GM18519 (cell line): Measurements from ENCODE around the gene SP2.

Experiments used
- ATAC-seq: cut with Tn5 transposase; IDR thresholded peaks from one replicate; pipeline ENCODE4 v1.9.1; 2021; ENCODE audit warnings: mild to moderate bottlenecking, moderate library complexity; ENCODE audit not compliant: unreplicated experiment, low FRiP score

Gene SP2

DNA sequence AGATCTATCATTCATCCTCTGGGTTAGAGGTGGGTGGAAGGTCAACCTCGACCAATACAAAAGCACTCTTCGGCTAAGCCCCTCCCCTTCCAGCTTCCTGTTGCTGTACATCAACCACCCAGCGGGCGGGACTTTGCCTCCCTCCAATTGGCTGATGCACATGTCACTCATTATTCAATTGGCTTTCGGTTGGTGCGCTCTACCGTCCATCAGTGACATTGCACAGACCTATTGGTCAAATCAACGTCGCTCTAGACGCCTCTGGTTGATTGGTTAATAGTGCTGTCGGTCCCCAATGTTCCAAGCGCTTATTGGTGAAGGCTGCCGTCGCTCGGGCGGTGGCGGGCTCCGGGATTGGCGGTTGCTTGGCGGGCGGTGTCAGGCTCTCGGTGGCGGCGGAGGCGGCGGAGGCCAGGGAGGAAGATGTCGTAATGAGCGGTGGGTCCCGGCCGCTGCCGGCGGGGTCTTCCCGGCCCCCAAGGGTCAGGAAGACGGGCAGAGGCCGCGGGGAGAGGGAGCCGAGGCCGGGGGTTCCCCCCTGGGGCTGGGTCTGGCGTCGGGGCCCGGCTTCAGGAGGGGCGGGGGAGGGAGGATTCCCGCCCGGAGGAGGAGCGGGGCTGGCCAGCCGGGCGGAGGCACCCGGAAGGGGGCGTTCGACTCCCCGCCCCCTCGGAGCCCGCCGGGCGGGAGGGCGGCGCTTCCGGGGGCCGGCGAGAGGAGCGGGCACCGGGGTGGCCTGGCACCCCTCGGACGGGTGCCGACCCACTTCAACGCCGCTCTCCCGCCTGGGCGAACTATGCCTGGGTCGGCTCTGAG lies at the start of gene SP2:
Gene SP2, plus strand, starts transcription at position 381 of the 816 bp plus-strand sequence. Its CDS starts 51 bp downstream, at position 432.
- peak; percentile 90 for ATAC-seq

DNA sequence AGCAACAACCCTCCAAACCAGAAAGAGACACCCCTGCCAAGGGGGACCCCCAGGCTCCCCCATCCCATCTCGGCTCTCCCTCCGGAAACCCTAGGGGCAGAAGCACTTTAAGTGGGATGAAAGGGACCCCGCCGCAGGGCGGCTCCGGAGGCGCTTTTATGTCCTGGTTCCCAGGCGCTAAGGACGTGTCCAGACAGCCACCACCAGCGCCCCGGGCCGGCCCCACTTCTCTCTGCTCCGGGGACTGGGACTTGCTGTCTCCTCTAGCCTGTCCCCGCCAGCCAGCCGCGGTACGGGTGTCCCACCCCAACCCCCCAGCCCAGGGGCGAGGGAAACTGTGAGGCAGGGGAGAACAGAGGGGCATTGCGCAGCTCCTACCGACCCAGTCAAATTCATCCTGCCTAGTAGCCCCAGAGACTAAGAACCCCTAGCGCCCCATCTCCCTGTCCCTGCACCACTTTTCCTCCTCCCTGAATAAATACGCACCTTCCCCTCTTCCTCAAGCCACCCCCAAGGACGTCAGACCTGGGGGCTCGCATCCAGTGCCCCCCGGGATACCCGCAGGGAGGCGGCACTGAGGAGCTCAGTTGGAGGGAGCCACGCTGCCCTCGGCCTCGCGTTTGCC lies 49.2 kb upstream of the SP2 start:
- ATAC-seq = no peak

DNA sequence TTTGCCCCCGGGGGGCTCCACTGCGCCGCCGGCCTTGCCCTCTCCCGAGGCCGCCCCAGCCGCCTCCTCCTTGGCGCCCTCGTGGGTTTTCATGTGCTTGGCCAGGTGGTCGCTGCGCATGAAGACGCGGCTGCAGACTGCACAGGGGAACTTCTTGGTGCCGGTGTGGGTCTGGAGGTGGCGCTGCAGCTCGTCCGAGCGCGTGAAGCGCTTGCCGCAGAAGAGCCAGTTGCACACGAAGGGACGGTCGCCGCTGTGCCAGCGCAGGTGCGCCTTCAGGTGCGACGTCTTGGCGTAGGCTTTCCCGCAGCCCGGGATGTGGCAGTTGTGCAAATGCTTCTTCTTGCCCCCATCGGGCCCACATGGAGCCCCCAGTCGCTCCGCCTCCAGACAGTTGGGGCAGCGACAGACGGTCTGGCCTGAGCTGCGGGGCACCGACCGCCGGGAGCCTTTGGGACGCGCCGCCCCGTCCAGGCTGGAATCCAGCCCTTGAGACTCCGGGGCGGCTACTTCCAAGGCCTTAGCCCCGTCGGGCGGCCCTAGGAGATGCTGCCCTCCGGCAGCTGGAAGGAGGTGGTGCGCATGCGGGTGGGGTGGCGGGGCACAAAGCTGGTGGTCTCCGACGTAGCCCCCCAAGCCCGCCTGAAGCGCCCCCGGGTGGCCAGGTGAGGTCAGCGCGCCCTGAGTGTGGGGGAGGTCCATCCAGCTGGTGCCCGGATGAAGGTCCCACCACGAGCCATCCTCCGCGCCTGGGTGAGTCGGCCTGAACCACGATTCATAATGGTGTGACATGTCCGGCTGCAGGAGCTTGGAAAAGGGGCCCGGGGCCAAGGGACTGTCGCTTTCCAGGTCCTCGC lies 48.5 kb upstream of the SP2 start:
- no peak for ATAC-seq

DNA sequence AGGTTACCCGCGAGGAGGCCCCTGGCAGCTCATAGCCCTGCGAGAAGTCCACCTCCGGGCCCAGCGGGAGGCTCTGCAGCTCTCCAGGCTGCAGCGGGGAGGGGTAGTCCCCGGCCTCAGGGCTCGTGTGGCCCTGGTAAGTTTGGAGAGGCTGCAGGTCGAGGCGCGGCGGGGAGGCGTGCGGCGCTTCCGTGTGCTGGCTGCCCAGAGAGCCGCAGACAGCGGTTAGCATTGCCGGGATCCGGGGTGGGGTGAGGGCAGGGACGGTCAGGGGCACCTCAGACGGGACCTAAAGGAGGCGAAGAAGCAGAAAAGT lies 47.9 kb upstream of the SP2 start:
- no peak for ATAC-seq

DNA sequence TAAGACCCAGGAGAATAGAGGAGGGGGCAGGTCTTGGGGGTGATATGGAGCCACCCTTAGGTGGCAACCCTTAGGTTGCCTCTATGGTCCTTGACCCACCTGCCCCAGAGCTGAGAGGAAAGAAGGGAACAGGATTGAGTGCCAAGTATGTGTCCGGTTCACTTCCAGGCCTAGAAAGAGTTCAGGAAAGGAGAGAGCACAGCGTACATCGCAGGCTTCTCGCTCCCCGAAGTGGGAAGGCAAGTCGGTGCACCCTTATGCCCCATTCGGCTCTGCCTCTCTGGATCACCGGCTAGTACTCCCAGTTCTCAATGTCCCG lies 45.7 kb upstream of the SP2 start:
- ATAC-seq = no peak

DNA sequence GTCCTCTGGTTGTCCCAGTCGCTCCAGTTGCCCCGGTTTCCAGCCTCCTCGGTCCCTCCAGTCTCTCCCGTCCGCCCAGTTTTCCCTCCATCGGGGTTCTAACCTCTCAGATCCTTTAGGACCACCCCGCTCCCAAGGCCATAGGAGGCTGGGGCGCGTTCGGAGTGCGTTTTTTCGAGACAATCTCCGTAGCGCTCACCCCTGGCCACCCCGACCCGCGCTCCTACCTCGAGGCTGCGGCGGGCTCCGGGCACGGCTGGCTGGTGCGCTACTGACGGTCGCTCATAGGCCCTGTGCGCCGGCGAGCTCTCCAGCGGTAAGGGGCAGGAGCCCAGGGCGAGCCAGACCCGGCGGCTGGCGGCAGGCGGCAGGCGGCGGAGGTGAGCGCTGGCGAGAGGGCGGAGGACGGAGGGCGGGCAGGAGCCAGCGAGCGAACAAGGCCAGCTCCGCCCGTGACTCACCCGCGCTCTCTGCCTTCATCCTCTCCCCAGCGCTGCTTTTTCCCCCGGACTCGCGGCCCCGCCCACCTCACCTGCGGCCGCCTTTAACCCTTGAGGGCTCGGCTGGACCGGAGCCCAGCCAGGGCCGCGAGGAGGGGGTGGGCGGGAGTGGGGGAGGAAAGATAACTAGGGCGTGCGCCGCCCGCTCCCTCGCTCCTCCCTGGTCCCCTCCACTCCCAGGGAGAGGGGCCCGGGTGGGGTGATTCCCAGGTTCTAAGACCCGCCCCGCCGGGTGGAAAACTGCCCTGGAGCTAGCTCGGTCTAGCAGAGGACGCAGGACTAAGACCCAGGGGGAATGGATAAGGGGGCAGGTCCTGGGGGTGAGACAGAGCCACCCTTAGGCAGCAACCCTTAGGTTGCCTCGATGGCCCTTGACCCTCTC lies 45.1 kb upstream of the SP2 start, which contains the start of gene SP6:
Gene SP6, minus strand, starts transcription at position 472 of the 882 bp plus-strand sequence. CDS start 2,734 bp downstream, outside the sequence.
- ATAC-seq = no peak

DNA sequence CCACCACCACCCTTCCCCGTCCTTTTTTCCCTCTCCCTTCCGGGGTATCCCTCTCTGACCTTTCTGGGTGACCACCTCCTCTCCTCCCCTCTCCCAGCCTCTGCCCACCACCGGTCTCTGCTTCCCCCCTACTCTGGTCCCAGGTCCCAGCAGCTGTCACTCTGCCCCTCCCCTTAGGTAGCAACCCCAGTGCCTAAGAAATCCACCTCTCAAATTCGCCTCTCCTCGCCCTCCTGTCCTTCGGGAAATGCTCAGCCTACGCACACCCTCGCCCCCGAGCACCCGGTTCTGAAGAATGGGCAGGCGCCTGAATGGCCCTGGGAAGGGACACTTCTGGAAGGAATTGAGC lies 44.3 kb upstream of the SP2 start:
- no peak for ATAC-seq

DNA sequence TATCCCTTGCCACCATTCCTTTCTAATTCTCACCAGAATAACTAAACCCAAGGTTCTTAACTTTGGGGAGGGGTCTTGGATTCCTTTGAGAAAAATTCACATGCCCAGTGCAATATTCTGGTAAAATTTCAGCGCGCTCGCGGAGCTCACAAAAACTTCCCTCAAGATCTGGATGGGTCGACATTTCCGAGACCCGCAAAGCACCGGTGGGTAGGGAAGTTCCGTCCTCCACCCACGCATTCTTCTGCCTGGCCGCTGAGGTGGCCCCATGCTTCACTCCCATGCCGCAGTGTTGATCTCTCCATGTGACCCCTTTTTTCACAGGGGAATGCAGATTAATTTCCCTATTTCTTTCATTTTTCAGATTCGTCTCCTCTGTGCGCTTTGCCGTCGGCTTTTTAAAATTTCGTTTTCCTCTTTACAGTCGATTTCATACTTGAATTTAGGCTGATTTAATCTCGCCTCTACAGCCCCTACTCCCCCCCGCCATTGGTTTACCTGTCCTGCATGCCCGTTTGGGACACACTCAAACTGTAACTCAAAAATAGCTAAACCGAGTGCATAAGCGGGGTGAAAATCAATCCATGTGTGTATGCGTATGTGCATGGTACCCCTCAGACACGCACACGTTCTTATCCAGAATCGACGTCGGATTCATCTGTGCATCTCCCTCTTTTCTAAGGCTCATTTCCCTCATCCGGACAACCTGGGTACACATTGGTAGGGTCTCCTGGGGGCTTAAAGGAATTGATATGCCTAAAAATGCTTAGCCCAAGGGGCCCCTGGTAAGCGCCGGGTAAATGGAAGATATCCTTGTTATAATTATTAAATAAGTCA lies 43.7 kb upstream of the SP2 start:
- no peak for ATAC-seq

DNA sequence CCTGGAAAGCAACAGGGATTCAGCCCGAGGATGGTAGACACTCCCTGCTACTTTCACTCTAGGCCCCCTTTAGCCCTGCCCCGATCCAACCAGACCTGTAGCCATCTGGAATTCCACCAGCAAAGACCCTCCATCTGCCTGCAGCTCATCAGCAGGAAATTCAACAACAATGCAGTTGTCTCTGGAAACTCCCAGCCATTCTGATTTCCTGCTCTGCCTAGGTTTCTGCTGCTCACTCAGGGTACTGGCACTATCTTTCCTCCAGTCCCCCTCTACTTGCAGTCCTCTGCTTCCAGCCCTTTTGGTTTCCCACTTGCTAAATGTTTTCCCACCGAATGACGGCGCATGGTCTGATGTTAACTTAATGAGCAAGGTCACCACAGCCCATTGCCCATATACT lies 42.4 kb upstream of the SP2 start:
- no peak for ATAC-seq

DNA sequence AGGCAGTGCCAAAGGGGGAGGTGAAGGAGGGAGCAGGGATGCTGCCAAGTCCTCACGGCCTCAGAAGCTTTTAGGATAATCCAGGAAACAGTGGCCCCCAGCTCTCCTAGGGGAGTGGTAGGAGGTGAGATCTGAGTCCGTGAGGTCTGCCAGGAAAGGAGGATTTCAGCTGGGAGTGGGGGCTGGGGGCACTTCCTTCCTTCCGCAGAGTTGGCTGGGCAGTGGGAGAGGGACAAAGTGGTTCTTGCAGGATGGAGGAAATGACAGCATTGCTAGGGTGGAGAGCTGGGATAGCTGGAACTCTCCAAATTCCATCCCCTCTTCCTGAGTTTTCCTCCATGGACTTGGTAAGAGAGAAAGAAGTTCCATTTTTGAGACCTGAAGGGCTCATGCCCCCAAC lies 40.3 kb upstream of the SP2 start:
- no peak for ATAC-seq

DNA sequence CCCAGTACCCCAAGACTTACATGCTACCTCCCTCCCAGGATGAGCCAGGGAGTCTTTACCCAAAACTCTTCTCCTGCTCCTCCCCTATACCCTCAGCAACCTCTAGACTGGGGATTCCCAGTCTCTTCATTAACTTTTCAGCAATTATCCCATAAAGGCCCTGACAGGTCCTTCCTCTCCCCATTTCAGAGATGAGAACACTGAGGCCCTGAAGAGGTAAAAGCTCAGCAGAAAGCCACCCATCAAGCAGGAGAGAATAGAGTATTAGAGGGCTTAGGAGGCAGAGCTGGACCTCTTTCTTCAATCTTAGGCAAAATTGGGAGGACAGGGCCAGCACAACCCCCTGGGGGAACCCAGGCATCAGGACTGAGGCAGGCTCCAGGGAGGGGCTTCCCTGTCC lies 39.2 kb upstream of the SP2 start:
- no peak for ATAC-seq

DNA sequence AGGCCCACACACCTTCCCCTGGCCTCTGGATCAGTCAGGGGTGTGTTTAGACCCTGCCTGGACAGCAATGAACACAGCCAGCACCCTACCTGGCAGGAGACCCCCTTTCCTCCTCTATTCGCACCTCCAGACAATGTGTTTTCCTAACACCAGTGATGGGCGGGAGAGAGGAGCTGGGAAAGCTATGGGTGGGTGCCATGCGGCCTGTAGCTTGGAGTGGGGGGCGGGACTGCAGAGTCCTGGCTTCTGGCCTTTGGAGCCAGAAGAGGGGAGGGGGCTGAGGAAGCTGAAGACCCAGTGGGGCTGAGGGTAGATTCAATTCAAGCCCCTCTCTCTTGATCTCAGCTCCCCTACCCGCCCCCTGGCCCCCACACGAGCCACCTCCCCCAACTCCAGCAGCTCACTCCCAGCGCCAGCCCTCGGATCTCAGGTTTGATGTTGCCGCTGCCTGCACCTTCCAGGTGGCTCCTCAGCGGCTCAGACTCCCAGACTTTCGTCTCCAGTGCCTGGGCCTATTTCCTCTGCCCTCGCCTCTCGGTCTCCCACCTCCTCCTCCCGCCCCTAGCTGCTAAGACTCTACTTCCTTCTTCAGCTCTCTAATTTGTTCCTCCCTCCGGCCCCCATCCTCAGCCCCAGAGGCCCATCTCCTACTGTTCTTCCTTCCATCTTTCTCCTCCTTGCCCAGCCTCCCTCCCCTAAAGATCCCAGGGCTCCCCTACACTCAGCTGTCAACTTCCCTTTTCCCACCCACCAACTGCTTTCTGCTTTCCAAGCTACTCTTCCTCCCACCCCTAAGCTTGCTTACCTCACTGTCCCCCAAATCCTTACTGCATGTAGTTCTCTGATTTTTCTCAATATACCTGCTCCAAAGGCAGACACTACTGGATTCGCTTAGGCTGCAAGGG lies 38.2 kb upstream of the SP2 start:
- no peak for ATAC-seq

DNA sequence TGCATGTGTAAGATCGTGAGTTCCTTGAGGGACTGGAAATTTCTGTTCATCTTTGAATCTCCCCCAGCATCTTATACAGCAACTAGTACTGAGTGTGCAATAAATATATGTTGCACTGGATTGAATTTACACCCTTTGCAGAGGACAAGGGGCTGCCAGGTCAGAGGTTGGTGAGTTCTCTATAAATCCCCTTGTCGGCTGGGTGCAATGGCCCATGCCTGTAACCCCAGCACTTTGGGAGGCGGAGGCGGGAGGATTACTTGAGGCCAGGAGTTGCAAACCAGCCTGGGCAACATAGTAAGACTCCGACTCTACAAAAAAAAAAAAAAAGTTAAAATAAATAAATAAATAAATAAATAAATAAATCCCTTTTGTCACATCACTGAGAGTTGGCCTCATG lies 35.6 kb upstream of the SP2 start:
- ATAC-seq = no peak

DNA sequence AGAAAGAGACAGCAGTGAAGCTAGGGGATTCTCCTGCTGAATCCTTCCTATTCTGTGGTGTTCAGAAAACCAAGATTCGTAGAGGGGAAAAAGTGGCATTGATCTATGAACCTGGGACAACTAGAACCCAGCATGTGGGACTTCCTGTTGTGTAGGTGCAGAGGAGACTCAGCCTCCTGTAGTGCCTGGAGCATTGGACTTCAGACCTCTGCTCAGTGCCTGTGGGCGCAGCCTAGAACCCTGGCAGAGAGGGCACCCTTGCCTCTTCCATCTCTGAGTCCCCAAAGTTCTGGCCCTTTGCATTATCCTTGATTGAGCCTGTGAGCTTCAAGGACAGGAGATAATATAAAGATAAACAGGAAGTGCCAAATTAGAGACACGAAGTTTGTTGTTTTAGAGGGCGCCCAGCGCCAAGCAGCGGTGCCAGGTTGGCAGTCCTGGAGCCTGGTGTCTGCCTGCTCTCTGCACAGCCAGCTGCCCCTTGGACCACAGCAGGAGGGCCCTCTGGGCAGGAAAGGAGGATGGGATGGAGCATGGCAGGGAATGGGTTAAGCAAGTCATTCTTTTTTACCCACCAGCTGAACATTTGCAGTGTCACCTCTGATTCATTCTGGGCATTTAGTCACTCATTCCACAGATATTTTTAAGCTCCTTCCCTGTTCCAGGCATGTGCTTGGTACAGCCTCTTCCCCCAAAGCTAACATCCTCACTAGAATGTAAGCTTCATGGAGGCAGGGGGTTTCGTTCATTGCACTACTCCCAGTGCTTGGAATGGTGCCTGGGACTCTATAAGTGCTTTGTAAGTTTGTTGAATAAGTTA lies 33.2 kb upstream of the SP2 start:
- no peak for ATAC-seq

DNA sequence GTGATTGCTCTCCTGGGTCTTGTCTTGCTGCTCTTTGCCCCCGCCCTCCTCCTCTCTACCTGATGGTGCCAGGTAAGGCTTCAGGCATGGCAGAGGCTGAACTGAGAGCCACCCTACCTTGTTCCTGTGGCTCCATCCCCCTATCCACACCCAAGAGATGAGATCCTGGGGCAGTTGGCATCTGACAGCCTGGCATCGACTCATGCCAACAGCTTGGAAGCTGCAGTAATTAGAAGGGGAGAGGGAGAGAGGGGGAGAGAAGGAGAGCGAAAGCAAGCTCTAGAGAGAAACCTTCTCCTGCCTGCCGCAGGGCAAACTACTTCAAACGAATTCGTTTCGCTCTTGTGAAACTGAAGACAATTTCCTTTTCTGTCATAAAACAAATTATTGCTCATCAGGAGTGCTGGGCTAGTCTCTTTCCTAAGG lies 31.2 kb upstream of the SP2 start:
- no peak for ATAC-seq

DNA sequence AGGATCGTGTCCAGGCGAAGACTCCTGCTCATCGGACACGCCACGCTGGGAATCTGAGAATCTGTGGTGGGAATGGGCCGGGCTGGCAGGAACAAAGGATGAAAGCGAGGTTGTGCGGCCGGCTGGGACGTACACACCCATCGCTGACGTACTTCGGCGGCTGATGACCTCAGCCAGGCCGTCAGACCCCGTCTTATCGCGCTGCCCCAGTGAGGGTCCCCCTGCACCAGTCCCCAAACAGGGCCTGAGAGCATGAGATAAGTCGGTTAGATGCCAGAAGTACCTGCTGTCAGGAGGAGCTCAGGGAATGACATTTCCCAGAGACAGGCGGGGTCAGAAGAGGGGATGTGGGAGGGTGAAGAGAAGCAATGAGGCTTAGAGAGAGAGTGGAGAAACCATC lies 29.1 kb upstream of the SP2 start:
- ATAC-seq = no peak

DNA sequence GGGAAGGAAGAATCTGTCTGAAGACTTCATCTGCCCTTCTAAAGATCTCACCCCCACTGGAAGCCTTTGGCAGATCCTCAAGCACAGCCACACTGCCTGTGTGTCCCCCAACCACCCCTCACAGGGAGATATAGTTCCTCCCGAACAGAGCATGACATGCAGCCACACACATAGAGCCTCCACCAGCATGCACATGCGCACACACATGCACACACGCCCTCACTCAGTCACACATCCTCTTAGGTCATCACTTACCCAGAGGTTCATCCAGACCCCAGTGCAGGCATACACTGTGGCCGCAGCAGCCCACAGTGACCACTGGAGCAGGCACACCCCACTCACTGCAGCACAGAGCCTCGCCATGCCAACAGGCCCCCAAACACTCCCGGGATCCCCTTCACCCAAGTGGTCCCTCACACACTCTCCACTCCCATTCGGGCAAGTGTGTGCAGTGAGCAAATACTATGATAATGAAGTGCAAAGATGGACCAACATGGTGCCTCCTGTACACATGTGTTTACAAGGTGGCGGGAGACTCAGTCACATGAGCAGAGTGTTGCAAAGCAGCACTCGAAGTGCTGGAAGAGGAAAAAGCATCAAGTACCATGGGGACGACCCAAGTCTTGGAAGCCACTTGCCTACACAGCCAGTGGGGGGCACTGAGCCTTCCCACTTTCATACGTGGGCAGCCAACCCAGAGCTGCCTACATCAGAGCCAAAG lies 28.1 kb upstream of the SP2 start:
- ATAC-seq = no peak
